ENCODE data around the gene RTL1. TPM values are rescaled to one million over a fixed set of nuclear protein-coding genes. Genes with fewer than 3 reads are reported as not detected.

RTL1 gene
- total and polyA plus RNA-seq, 10 of the 15 experiments (the other 5 are each of a cell fraction or from before 2014, with no cell fraction given), result not detected

GRCh38 chr14:100841066-100841760 is 62.3 kb downstream of the RTL1 start:
- ChIA-PET CTCF (no interaction called here), SMC1A (ENCODE audit: uncharacterized antibody, unreplicated experiment) (no interaction called here), POLR2A (no interaction called here), RAD21 (ENCODE audit: unreplicated experiment) (no interaction called here)
- no peak for FAIRE-seq
- 40% methylated on average over 21 of the region's 21 CpGs for WGBS (ENCODE audit: insufficient coverage, insufficient replicate concordance, low lambda C conversion rate, missing lambda C conversion rate)
- Histone ChIP-seq H4K20me1 (ENCODE audit: control insufficient read depth, insufficient read depth) (no peaks in the 10 kb centered on the region), H2AFZ (ENCODE audit: control insufficient read depth, low read depth, low read length) (no peak overlapping the region), H3K9ac (ENCODE audit: control insufficient read depth, insufficient read depth, low read length) (no peak overlapping the region), H3K27ac (ENCODE audit: control insufficient read depth, insufficient read depth) (no peak overlapping the region), H3K27me3 (replicated peaks in 1 of 2; ENCODE audit: control insufficient read depth in 2 of 2, insufficient read depth in 2 of 2, low read length in 1 of 2) (no peaks in the 10 kb centered on the region), H3K4me2 (ENCODE audit: control insufficient read depth, insufficient read depth) (no peak overlapping the region), H3K79me2 (ENCODE audit: control insufficient read depth, insufficient read depth, low read length) (no peaks in the 10 kb centered on the region), H3K36me3 (ENCODE audit: control insufficient read depth in 2 of 2, insufficient read depth in 2 of 2, low read length in 1 of 2) (no peaks in the 10 kb centered on the region), H3K4me1 (ENCODE audit: control insufficient read depth, insufficient read depth, low read length) (no peaks in the 10 kb centered on the region), H3K4me3 (no peak overlapping the region), H3K9me3 (replicated peaks; ENCODE audit: control insufficient read depth, insufficient read depth, low read length) (no peaks in the 10 kb centered on the region)
- in situ Hi-C loops (cut with MboI) (no loop called here), intact Hi-C loops (cut with micrococcal nuclease; ENCODE audit: unreplicated experiment) (no loop called here)
- no peak for DNase-seq (ENCODE audit: low read depth, low spot score)
- BruUV-seq (replicated peaks), result no TSS peak
- no peak for ATAC-seq
- TF ChIP-seq CHD1 (IDR thresholded peaks at IDR 0.05; ENCODE audit: low read depth, low read length), result no peak
- no peak for TF ChIP-seq SUPT20H (IDR thresholded peaks at IDR 0.05; ENCODE audit: borderline replicate concordance, control insufficient read depth, low read depth, low read length)
- TF ChIP-seq BMI1 (IDR thresholded peaks at IDR 0.05; ENCODE audit: borderline replicate concordance), result no peak
- no peak for TF ChIP-seq ZBTB11 (CRISPR knock-in tag; IDR thresholded peaks at IDR 0.05)
- TF ChIP-seq MYB (IDR thresholded peaks at IDR 0.05; ENCODE audit: borderline replicate concordance, low read depth, low read length), result no peak
- no peak for TF ChIP-seq TCF12 (IDR thresholded peaks at IDR 0.05; ENCODE audit: low read depth, low read length)
- TF ChIP-seq TARDBP (IDR thresholded peaks at IDR 0.05; ENCODE audit: borderline replicate concordance), result no peak
- TF ChIP-seq ESRRA (IDR thresholded peaks at IDR 0.05; ENCODE audit: low read length), result no peak
- no peak for TF ChIP-seq SPI1 (IDR thresholded peaks at IDR 0.05; ENCODE audit: borderline replicate concordance, insufficient read depth, low read depth, low read length)
- no peak for TF ChIP-seq BCL3 (IDR thresholded peaks at IDR 0.05; ENCODE audit: borderline replicate concordance, insufficient read depth, low read depth, low read length, poor library complexity, severe bottlenecking)
- TF ChIP-seq ZBTB4 (CRISPR knock-in tag; IDR thresholded peaks at IDR 0.05), result no peak

All from GM12878 (cell line).